ENCODE data around the gene LTB.

Gene LTB

DNA sequence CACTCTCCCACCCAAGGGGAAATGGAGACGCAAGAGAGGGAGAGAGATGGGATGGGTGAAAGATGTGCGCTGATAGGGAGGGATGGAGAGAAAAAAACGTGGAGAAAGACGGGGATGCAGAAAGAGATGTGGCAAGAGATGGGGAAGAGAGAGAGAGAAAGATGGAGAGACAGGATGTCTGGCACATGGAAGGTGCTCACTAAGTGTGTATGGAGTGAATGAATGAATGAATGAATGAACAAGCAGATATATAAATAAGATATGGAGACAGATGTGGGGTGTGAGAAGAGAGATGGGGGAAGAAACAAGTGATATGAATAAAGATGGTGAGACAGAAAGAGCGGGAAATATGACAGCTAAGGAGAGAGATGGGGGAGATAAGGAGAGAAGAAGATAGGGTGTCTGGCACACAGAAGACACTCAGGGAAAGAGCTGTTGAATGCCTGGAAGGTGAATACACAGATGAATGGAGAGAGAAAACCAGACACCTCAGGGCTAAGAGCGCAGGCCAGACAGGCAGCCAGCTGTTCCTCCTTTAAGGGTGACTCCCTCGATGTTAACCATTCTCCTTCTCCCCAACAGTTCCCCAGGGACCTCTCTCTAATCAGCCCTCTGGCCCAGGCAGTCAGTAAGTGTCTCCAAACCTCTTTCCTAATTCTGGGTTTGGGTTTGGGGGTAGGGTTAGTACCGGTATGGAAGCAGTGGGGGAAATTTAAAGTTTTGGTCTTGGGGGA, 6.1 kb downstream of the LTB start:
- peak overlapping the region; percentile 51 to 60 for H3K4me3 ChIP-seq (ENCODE audit: low read depth in 1 of 2, low read length in 2 of 2)
- peaks cover 0 to 5% of the 10 kb centered on the region in 2 donors for H3K27me3 ChIP-seq (ENCODE audit: control insufficient read depth in 1 of 2, insufficient read depth in 2 of 2, low read length in 2 of 2)
- no peaks in the 10 kb centered on the region for H3K9me3 ChIP-seq (ENCODE audit: control insufficient read depth in 1 of 2, low read length in 2 of 2)
- H3K9ac ChIP-seq (ENCODE audit: low read depth in 1 of 2, low read length in 2 of 2): peak overlapping the region; percentile 15 to 21
- no peaks in the 10 kb centered on the region for H3K36me3 ChIP-seq (ENCODE audit: control insufficient read depth in 1 of 2, insufficient read depth in 2 of 2, low read length in 2 of 2)
- H3K27ac ChIP-seq (ENCODE audit: low read depth, low read length): no peak overlapping the region
- H3K4me1 ChIP-seq (ENCODE audit: control insufficient read depth in 1 of 2, insufficient read depth in 2 of 2, low read length in 2 of 2): peaks cover 5% of the 10 kb centered on the region in 2 donors

DNA sequence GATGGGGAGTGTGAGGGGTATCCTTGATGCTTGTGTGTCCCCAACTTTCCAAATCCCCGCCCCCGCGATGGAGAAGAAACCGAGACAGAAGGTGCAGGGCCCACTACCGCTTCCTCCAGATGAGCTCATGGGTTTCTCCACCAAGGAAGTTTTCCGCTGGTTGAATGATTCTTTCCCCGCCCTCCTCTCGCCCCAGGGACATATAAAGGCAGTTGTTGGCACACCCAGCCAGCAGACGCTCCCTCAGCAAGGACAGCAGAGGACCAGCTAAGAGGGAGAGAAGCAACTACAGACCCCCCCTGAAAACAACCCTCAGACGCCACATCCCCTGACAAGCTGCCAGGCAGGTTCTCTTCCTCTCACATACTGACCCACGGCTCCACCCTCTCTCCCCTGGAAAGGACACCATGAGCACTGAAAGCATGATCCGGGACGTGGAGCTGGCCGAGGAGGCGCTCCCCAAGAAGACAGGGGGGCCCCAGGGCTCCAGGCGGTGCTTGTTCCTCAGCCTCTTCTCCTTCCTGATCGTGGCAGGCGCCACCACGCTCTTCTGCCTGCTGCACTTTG, 6.8 kb downstream of the LTB start, which contains the start of gene TNF:
Gene TNF, plus strand, starts transcription at position 231 of the 567 bp plus-strand sequence. Its CDS starts 177 bp downstream, at position 408.
- Histone ChIP-seq H3K9ac (ENCODE audit: low read depth in 1 of 2, low read length in 2 of 2) (peak within 1 kb of the TSS; percentile 21 to 32), H3K36me3 (ENCODE audit: control insufficient read depth in 1 of 2, insufficient read depth in 2 of 2, low read length in 2 of 2) (no peaks in the 10 kb centered on the region), H3K27ac (ENCODE audit: low read depth, low read length) (no peak within 1 kb of the TSS), H3K4me3 (ENCODE audit: low read depth in 1 of 2, low read length in 2 of 2) (peak within 1 kb of the TSS; percentile 51 to 60), H3K27me3 (ENCODE audit: control insufficient read depth in 1 of 2, insufficient read depth in 2 of 2, low read length in 2 of 2) (peaks cover 0 to 5% of the 10 kb centered on the region in 2 donors), H3K9me3 (ENCODE audit: control insufficient read depth in 1 of 2, low read length in 2 of 2) (no peaks in the 10 kb centered on the region), H3K4me1 (ENCODE audit: control insufficient read depth in 1 of 2, insufficient read depth in 2 of 2, low read length in 2 of 2) (peaks cover 1 to 2% of the 10 kb centered on the region in 2 donors)

DNA sequence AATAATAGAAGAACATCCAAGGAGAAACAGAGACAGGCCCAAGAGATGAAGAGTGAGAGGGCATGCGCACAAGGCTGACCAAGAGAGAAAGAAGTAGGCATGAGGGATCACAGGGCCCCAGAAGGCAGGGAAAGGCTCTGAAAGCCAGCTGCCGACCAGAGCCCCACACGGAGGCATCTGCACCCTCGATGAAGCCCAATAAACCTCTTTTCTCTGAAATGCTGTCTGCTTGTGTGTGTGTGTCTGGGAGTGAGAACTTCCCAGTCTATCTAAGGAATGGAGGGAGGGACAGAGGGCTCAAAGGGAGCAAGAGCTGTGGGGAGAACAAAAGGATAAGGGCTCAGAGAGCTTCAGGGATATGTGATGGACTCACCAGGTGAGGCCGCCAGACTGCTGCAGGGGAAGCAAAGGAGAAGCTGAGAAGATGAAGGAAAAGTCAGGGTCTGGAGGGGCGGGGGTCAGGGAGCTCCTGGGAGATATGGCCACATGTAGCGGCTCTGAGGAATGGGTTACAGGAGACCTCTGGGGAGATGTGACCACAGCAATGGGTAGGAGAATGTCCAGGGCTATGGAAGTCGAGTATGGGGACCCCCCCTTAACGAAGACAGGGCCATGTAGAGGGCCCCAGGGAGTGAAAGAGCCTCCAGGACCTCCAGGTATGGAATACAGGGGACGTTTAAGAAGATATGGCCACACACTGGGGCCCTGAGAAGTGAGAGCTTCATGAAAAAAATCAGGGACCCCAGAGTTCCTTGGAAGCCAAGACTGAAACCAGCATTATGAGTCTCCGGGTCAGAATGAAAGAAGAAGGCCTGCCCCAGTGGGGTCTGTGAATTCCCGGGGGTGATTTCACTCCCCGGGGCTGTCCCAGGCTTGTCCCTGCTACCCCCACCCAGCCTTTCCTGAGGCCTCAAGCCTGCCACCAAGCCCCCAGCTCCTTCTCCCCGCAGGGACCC, 7.8 kb downstream of the LTB start:
- Histone ChIP-seq H3K4me1 (ENCODE audit: control insufficient read depth in 1 of 2, insufficient read depth in 2 of 2, low read length in 2 of 2) (peaks cover 0 to 3% of the 10 kb centered on the region in 2 donors), H3K4me3 (ENCODE audit: low read depth in 1 of 2, low read length in 2 of 2) (no peak overlapping the region), H3K27ac (ENCODE audit: low read depth, low read length) (no peak overlapping the region), H3K9me3 (ENCODE audit: control insufficient read depth in 1 of 2, low read length in 2 of 2) (no peaks in the 10 kb centered on the region), H3K27me3 (ENCODE audit: control insufficient read depth in 1 of 2, insufficient read depth in 2 of 2, low read length in 2 of 2) (peaks cover 0 to 5% of the 10 kb centered on the region in 2 donors), H3K36me3 (ENCODE audit: control insufficient read depth in 1 of 2, insufficient read depth in 2 of 2, low read length in 2 of 2) (no peaks in the 10 kb centered on the region), H3K9ac (ENCODE audit: low read depth in 1 of 2, low read length in 2 of 2) (no peak overlapping the region)

DNA sequence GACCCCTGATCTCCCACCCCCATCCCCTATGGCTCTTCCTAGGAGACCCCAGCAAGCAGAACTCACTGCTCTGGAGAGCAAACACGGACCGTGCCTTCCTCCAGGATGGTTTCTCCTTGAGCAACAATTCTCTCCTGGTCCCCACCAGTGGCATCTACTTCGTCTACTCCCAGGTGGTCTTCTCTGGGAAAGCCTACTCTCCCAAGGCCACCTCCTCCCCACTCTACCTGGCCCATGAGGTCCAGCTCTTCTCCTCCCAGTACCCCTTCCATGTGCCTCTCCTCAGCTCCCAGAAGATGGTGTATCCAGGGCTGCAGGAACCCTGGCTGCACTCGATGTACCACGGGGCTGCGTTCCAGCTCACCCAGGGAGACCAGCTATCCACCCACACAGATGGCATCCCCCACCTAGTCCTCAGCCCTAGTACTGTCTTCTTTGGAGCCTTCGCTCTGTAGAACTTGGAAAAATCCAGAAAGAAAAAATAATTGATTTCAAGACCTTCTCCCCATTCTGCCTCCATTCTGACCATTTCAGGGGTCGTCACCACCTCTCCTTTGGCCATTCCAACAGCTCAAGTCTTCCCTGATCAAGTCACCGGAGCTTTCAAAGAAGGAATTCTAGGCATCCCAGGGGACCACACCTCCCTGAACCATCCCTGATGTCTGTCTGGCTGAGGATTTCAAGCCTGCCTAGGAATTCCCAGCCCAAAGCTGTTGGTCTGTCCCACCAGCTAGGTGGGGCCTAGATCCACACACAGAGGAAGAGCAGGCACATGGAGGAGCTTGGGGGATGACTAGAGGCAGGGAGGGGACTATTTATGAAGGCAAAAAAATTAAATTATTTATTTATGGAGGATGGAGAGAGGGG, 8.8 kb downstream of the LTB start:
- peaks cover 0 to 5% of the 10 kb centered on the region in 2 donors for H3K27me3 ChIP-seq (ENCODE audit: control insufficient read depth in 1 of 2, insufficient read depth in 2 of 2, low read length in 2 of 2)

DNA sequence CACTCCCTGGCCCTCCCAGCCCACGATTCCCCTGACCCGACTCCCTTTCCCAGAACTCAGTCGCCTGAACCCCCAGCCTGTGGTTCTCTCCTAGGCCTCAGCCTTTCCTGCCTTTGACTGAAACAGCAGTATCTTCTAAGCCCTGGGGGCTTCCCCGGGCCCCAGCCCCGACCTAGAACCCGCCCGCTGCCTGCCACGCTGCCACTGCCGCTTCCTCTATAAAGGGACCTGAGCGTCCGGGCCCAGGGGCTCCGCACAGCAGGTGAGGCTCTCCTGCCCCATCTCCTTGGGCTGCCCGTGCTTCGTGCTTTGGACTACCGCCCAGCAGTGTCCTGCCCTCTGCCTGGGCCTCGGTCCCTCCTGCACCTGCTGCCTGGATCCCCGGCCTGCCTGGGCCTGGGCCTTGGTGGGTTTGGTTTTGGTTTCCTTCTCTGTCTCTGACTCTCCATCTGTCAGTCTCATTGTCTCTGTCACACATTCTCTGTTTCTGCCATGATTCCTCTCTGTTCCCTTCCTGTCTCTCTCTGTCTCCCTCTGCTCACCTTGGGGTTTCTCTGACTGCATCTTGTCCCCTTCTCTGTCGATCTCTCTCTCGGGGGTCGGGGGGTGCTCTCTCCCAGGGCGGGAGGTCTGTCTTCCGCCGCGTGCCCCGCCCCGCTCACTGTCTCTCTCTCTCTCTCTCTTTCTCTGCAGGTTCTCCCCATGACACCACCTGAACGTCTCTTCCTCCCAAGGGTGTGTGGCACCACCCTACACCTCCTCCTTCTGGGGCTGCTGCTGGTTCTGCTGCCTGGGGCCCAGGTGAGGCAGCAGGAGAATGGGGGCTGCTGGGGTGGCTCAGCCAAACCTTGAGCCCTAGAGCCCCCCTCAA, 9.9 kb downstream of the LTB start, which contains the start of gene LTA:
Gene LTA, plus strand, starts transcription at position 249 of the 871 bp plus-strand sequence. Its CDS starts 454 bp downstream, at position 703.
- H3K4me1 ChIP-seq (ENCODE audit: control insufficient read depth in 1 of 2, insufficient read depth in 2 of 2, low read length in 2 of 2): peaks cover 0 to 12% of the 10 kb centered on the region in 2 donors
- no peak within 1 kb of the TSS for H3K27ac ChIP-seq (ENCODE audit: low read depth, low read length)
- H3K4me3 ChIP-seq (ENCODE audit: low read depth in 1 of 2, low read length in 2 of 2): peak within 1 kb of the TSS; percentile 20 to 44
- peaks cover 0 to 5% of the 10 kb centered on the region in 2 donors for H3K27me3 ChIP-seq (ENCODE audit: control insufficient read depth in 1 of 2, insufficient read depth in 2 of 2, low read length in 2 of 2)
- H3K9me3 ChIP-seq (ENCODE audit: control insufficient read depth in 1 of 2, low read length in 2 of 2): no peaks in the 10 kb centered on the region
- H3K9ac ChIP-seq (ENCODE audit: low read depth in 1 of 2, low read length in 2 of 2): peak within 1 kb of the TSS in 1 of 2 donors; percentile 10
- H3K36me3 ChIP-seq (ENCODE audit: control insufficient read depth in 1 of 2, insufficient read depth in 2 of 2, low read length in 2 of 2): no peaks in the 10 kb centered on the region

More for the DNA sequence above, 8.8 kb downstream of the LTB start:
- no peaks in the 10 kb centered on the region for H3K36me3 ChIP-seq (ENCODE audit: control insufficient read depth in 1 of 2, insufficient read depth in 2 of 2, low read length in 2 of 2)
- no peaks in the 10 kb centered on the region for H3K9me3 ChIP-seq (ENCODE audit: control insufficient read depth in 1 of 2, low read length in 2 of 2)
- peaks cover 0 to 6% of the 10 kb centered on the region in 2 donors for H3K4me1 ChIP-seq (ENCODE audit: control insufficient read depth in 1 of 2, insufficient read depth in 2 of 2, low read length in 2 of 2)
- no peak overlapping the region for H3K9ac ChIP-seq (ENCODE audit: low read depth in 1 of 2, low read length in 2 of 2)
- no peak overlapping the region for H3K27ac ChIP-seq (ENCODE audit: low read depth, low read length)
- H3K4me3 ChIP-seq (ENCODE audit: low read depth in 1 of 2, low read length in 2 of 2): no peak overlapping the region

DNA sequence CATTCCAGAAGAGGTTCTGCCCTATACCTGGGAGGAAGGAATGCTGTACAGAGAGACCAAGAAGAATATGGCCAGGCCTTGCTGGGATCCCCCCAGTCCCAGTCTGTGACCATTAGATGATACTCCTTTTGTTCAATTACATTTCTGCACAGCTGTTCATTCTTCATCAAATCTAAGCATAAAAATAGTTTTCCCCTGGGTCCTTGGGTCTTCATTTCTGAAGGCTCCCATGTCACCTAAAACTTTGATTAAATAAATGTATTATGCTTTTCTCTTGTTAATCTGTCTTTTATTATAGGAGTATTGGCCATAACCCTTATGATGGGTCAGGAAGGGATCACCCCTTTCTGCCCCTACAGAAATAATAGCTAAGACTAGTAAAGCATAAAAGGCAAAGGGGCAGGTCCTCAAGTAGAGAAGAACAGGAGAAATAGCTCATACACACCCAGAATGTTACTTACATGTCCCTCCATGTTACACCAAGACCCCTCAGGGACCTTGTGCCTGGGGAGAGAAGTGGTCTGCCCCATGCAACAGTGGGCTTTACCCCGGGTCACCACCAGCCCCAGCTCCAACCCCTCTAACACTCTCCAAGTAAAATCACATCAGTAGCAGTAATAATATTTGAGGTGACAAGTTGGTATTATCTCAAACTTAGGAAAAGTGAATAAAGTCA, 12.2 kb downstream of the LTB start:
- no peak overlapping the region for H3K27ac ChIP-seq (ENCODE audit: low read depth, low read length)
- peaks cover 0 to 4% of the 10 kb centered on the region in 2 donors for H3K27me3 ChIP-seq (ENCODE audit: control insufficient read depth in 1 of 2, insufficient read depth in 2 of 2, low read length in 2 of 2)
- no peaks in the 10 kb centered on the region for H3K9me3 ChIP-seq (ENCODE audit: control insufficient read depth in 1 of 2, low read length in 2 of 2)
- H3K4me3 ChIP-seq (ENCODE audit: low read depth in 1 of 2, low read length in 2 of 2): no peak overlapping the region
- H3K9ac ChIP-seq (ENCODE audit: low read depth in 1 of 2, low read length in 2 of 2): no peak overlapping the region
- H3K36me3 ChIP-seq (ENCODE audit: control insufficient read depth in 1 of 2, insufficient read depth in 2 of 2, low read length in 2 of 2): no peaks in the 10 kb centered on the region
- peaks cover 0 to 12% of the 10 kb centered on the region in 2 donors for H3K4me1 ChIP-seq (ENCODE audit: control insufficient read depth in 1 of 2, insufficient read depth in 2 of 2, low read length in 2 of 2)

DNA sequence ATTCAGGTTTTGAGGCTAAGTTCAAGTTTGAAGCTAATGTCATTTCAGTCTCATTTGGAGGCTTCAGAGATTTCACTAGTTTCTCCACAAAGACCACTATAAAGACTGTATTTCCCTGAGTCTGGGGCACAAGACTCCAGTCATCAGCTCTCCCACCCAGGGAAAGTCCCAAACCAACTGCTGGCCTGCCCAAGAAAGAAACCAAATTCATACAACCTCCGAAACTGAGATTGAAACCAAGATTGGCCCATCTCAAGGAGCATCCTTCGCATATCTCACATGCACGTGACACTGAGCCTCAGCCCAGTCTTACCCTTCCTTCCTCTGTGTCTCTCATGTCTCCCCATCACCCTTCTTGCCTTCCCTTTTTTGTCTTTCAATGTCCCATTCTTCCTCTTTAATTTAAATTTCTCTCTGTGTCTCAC, 13.7 kb downstream of the LTB start:
- no peak overlapping the region for H3K27ac ChIP-seq (ENCODE audit: low read depth, low read length)
- peaks cover 0 to 12% of the 10 kb centered on the region in 2 donors for H3K4me1 ChIP-seq (ENCODE audit: control insufficient read depth in 1 of 2, insufficient read depth in 2 of 2, low read length in 2 of 2)
- H3K9ac ChIP-seq (ENCODE audit: low read depth in 1 of 2, low read length in 2 of 2): no peak overlapping the region
- no peaks in the 10 kb centered on the region for H3K9me3 ChIP-seq (ENCODE audit: control insufficient read depth in 1 of 2, low read length in 2 of 2)
- H3K36me3 ChIP-seq (ENCODE audit: control insufficient read depth in 1 of 2, insufficient read depth in 2 of 2, low read length in 2 of 2): no peaks in the 10 kb centered on the region
- H3K27me3 ChIP-seq (ENCODE audit: control insufficient read depth in 1 of 2, insufficient read depth in 2 of 2, low read length in 2 of 2): peaks cover 0 to 4% of the 10 kb centered on the region in 2 donors
- no peak overlapping the region for H3K4me3 ChIP-seq (ENCODE audit: low read depth in 1 of 2, low read length in 2 of 2)

DNA sequence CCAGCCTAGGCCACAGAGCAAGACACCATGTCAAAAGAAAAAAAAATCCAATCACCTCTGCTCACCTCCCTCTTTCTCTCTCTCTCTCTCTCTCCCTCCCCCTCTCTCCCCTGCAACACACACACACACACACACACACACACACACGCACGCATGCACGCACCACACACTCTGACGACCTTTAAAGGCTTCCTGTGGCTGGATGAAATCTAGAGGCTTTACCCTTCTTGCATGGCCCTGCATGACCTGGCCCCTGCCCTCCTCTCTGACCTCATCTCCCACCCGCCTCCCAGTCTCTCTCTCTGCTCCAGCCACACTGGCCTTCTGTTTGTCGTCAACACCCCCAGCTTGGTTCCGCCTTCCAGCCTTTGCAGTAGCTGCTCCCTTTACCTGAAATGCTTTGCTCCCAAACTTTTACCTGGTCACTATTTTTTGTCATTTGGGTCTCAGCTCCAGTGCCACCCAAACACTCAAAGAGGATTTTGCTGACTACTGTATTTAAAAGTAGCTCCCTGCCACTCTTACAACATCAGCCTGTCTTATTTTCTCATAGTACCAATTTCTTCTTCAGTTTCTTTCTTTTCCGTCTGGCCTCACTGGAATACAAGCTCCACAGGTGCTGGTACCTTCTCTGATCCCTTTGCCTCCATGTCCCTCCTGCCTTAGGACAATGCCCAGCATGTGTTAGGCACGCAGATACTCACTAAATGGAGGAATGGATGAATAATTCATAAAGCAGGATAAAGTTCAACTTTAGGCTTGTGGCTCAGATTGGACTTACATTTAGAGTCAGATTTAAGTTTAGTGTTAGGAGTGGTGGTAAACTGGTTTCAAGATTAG, 14.5 kb downstream of the LTB start:
- Histone ChIP-seq H3K9ac (ENCODE audit: low read depth in 1 of 2, low read length in 2 of 2) (no peak overlapping the region), H3K4me3 (ENCODE audit: low read depth in 1 of 2, low read length in 2 of 2) (no peak overlapping the region), H3K9me3 (ENCODE audit: control insufficient read depth in 1 of 2, low read length in 2 of 2) (no peaks in the 10 kb centered on the region), H3K36me3 (ENCODE audit: control insufficient read depth in 1 of 2, insufficient read depth in 2 of 2, low read length in 2 of 2) (no peaks in the 10 kb centered on the region), H3K27ac (ENCODE audit: low read depth, low read length) (no peak overlapping the region), H3K27me3 (ENCODE audit: control insufficient read depth in 1 of 2, insufficient read depth in 2 of 2, low read length in 2 of 2) (peaks cover 0 to 4% of the 10 kb centered on the region in 2 donors), H3K4me1 (ENCODE audit: control insufficient read depth in 1 of 2, insufficient read depth in 2 of 2, low read length in 2 of 2) (peaks cover 0 to 12% of the 10 kb centered on the region in 2 donors)

All from duodenal mucosa (tissue), 2 donors.